ENCODE measurements around the gene PTBP3. TPM values are rescaled to one million over a fixed set of nuclear protein-coding genes. Genes with fewer than 3 reads are reported as not detected.
"Not testable (repeated sequence)": the region's sequence is repeated elsewhere in the genome, so short reads cannot be mapped to it uniquely, and the experiment has no call there.

Gene PTBP3, protein sequence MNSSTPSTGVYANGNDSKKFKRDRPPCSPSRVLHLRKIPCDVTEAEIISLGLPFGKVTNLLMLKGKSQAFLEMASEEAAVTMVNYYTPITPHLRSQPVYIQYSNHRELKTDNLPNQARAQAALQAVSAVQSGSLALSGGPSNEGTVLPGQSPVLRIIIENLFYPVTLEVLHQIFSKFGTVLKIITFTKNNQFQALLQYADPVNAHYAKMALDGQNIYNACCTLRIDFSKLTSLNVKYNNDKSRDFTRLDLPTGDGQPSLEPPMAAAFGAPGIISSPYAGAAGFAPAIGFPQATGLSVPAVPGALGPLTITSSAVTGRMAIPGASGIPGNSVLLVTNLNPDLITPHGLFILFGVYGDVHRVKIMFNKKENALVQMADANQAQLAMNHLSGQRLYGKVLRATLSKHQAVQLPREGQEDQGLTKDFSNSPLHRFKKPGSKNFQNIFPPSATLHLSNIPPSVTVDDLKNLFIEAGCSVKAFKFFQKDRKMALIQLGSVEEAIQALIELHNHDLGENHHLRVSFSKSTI
- total RNA-seq: 18.7 TPM

- peak; percentile 88 for DNase-seq (ENCODE audit: low spot score)
- peak; percentile 75 for ATAC-seq
Measured at GRCh38 chr9:112332977-112333638, at the start of gene PTBP3. PTBP3 (minus strand) TSS chr9:112333619; CDS start chr9:112297865, 35,754 bp downstream.

DNA sequence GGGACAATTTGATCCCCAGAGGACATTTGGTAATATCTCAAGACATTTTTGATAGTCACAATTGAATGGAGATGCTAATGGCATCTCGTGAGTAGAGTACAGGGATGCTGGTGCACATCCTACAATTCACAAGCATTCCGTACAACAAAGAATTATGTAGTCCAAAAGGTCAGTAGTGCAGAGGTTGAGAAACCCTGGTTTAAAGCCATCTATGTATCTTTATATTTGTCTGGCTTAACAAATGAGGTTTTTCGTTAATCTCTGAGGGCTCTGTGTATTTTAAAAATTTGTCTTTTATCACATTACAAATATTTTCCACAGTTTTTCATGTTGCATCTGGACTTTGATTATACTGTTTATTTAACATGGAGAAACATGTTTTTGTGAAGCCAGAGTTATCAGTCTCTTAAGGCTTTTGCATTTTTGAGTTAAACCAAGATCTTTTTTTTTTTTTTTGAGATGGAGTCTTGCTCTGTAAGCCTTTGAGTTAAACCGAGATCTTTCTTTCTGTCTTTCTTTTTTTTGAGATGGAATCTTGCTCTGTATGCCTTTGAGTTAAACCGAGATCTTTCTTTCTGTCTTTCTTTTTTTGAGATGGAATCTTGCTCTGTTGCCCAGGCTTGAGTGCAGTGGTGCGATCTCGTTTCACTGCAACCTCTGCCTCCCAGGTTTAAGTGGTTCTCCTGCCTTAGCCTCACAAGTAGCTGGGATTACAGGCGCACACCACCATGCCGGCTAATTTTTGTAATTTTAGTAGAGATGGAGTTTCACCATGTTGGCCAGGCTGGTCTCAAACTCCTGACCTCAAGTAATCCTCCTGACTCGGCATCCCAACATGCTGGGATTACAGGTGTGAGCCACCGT, 49.3 kb upstream of the PTBP3 start:
- DNase-seq (ENCODE audit: low spot score) (no peak), ATAC-seq (no peak)

DNA sequence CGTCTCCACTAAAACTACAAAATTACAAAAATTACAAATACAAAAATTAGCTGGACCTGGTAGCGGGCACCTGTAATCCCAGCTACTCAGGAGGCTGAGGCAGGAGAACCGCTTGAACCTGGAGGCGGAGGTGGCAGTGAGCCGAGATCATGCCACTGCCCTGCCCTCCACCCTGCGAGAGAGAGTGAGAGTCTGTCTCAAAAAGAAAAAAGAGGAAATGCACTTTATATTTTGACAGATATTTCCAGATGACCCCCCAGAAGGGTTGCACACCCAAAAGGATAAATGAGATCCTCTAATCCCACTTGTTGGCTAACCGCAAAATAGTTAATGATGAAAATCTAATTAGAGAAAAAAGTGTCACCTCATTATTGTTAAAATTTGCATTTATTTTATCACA, 48.6 kb upstream of the PTBP3 start:
- no peak for ATAC-seq
- DNase-seq (ENCODE audit: low spot score): no peak

- peak; percentile 7 for ATAC-seq
- no peak for DNase-seq (ENCODE audit: low spot score)
Measured at GRCh38 chr9:112380825-112381221, 47.4 kb upstream of the PTBP3 start.

- ATAC-seq (peak; percentile 59), DNase-seq (ENCODE audit: low spot score) (no peak)
Measured at GRCh38 chr9:112380102-112380824, 46.8 kb upstream of the PTBP3 start, which contains the start of gene HSDL2. HSDL2 (plus strand) TSS chr9:112380108; CDS start chr9:112380164, 56 bp downstream.

DNA sequence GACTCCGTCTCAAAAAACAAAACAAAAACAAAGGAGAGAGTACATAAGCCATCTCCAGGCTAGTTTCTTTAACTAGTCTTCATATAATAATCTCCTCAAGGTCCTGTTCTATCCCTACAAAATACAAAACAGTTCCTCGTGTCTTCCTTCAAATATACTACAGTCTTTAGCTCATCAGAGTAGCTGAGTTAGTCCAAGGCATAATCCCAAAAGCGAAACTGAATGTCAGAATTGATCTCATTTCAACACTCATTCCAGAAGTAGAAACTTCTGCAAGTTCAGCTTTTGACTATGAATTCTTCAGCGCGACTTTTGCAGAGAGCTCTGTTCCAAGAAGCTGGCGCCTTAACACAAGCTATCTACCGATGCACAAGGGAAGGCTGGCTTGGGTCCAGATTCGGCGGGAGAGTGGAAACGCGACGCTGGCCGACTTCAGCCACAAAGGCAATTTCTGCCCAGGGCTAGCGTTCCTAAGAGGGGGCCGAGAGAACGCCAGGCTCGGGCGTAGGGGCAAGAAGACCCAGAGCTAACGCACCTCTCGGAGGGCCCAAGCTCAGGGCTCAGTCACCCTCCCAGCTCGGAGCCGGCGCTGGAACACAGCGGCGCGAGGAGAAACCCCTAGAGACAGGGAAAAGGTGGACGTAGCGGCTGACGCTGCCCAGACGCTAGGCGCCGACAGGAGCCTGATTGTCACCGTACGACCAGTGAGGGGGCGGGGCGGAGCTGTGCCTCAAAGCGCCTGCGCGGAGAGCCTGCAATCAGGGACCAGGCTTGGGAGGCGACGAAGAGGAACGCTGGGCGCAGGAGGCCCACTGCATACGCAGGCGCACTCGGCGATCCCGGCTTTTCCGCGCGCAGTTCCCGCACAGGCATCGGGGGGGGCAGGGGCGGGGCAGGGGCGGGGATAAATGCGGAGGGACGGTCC, 46.0 kb upstream of the PTBP3 start:
- DNase-seq (ENCODE audit: low spot score) (peak; percentile 100), ATAC-seq (peak; percentile 87)

- no peak for ATAC-seq
- DNase-seq (ENCODE audit: low spot score): no peak
Measured at GRCh38 chr9:112378328-112379176, 45.1 kb upstream of the PTBP3 start.

- DNase-seq (ENCODE audit: low spot score) (no peak), ATAC-seq (no peak)
Measured at GRCh38 chr9:112377684-112378327, 44.4 kb upstream of the PTBP3 start.

DNA sequence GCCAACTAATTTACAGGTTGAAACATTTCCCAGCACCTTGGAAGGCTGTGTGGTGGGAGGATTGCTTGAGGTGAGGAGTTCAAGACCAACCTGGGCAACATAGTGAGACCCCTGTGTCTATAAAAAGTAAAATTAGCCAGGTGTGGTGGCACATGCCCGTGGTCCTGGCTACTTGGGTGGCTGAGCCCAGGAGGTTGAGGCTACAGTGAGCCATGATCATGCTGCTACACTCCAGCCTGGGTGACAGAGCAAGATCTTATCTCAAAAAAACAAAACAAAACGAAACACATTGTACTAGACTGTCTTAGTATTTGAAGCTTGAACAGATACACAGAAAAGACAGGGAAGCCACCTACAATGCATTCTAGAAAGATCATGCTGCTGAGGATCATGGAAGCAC, 43.7 kb upstream of the PTBP3 start:
- no peak for ATAC-seq
- DNase-seq (ENCODE audit: low spot score): no peak

DNA sequence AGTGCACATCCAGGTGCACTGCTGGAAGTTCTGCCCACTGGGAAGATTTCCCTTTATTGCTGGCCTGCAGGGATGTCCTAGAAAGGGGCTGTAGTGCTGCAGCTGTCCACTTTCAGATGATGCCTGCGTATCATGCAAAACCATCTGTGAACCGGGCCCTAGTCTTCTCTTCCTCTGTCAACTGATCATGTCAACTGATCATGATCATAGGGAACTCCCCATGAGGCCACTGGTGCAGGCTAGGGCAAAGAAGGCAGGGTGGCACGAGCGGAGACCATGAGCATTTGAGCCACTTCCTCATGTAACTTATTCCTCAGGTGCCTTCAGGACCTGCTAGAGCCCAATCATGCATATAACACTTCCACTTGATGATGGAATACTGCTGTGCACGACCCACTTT, 41.9 kb upstream of the PTBP3 start:
- no peak for ATAC-seq
- DNase-seq (ENCODE audit: low spot score): no peak

DNA sequence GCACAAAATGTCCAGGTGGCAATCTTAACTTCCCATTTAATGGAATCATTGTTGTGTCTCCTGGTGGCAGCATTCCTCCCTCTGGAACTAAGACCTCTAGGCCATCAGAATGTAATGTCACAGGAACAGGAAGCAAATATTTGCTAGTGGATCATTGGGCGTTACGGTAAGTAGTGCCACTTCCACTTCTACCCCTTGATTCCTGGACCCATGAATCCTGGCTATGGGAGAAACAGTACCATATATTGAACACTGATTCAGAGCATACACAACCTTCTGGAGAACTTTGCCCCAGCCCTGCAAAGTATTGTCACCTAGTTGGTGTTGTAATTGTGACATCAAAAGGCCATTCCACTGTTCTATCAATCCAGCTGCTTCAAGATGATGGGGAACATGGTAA, 40.8 kb upstream of the PTBP3 start:
- not testable (repeated sequence) for ATAC-seq; DNase-seq (ENCODE audit: low spot score)

DNA sequence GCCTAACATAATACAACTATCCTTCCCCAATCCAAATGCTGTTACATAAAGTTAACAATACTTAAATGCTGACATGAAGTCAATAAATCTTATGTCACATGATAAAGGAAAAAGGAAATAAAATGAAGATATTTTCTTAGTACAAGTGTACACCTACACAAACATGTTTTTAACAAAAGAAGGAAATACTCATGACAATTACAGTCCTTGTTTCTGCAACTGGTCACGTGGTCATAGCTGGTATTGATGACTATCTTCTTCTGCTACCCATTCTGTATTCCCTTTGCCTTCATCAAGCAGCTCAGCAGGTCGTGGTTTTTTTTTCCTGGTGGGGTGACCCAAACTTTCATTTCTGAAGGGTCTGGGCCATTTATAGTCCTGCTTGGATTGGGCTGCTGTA, 40.2 kb upstream of the PTBP3 start:
- not testable (repeated sequence) for DNase-seq (ENCODE audit: low spot score); ATAC-seq

DNA sequence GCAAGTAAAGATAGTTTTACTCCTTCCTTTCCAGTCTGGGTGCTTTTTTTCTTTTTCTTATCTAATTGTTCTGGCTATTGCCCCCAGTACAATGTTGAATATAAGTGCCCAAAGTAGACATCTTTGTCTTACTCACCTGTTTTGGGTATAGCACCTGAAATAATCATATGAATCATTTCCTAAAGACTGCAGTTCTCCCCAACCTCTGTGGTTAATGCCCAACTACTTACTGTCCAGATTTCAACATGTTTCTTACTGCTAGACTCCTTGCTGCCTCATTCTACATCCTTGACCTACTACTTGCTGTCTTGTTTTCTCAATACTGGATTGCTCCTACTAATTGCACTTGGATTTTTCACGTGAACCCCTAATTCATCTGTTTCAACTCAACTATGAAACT, 37.6 kb upstream of the PTBP3 start:
- DNase-seq (ENCODE audit: low spot score): no peak
- ATAC-seq: no peak

GRCh38 chr9:112369817-112370216, 36.4 kb upstream of the PTBP3 start:
- DNase-seq (ENCODE audit: low spot score) (no peak), ATAC-seq (no peak)

- ATAC-seq: no peak
- DNase-seq (ENCODE audit: low spot score): no peak
Measured at GRCh38 chr9:112367465-112367864, 34.0 kb upstream of the PTBP3 start.

- ATAC-seq (peak; percentile 61), DNase-seq (ENCODE audit: low spot score) (no peak)
Measured at GRCh38 chr9:112366591-112366990, 33.2 kb upstream of the PTBP3 start.

DNA sequence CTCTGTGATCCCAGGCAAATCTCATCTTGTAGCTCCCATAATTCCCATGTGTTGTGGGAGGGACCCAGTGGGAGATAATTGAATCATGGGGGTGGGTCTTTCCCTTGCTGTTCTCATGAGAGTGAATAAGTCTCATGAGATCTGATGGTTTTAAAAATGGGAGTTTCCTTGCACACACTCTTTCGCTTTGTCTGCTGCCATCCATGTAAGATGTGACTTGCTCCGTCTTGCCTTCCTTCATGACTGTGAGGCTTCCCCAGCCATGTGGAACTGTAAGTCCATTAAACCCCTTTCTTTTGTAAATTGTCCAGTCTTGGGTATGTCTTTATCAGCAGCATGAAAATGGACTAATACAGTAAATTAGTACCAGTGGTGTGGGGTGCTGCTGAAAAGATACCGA, 31.8 kb upstream of the PTBP3 start:
- not testable (repeated sequence) for DNase-seq (ENCODE audit: low spot score)

GRCh38 chr9:112364761-112365160, 31.3 kb upstream of the PTBP3 start:
- DNase-seq (ENCODE audit: low spot score) (no peak), ATAC-seq (no peak)

More for the DNA sequence above, 31.8 kb upstream of the PTBP3 start:
- not testable (repeated sequence) for ATAC-seq

Measured in left lobe of liver (tissue), 2 donors.